Amygdala (tissue), 56 donors: ENCODE results near the gene ZBTB20.
A peak's percentile ranks its signal among the peaks of the same experiment; 100 is the strongest.
"Not testable (repeated sequence)": the region's sequence is repeated elsewhere in the genome, so short reads cannot be mapped to it uniquely, and the experiment has no call there.

Experiments used
- DNase-seq, 56 donors: peaks; one replicate each; lab custom pipeline; 2025; lab: John Stamatoyannopoulos, UW

ZBTB20 gene

DNA sequence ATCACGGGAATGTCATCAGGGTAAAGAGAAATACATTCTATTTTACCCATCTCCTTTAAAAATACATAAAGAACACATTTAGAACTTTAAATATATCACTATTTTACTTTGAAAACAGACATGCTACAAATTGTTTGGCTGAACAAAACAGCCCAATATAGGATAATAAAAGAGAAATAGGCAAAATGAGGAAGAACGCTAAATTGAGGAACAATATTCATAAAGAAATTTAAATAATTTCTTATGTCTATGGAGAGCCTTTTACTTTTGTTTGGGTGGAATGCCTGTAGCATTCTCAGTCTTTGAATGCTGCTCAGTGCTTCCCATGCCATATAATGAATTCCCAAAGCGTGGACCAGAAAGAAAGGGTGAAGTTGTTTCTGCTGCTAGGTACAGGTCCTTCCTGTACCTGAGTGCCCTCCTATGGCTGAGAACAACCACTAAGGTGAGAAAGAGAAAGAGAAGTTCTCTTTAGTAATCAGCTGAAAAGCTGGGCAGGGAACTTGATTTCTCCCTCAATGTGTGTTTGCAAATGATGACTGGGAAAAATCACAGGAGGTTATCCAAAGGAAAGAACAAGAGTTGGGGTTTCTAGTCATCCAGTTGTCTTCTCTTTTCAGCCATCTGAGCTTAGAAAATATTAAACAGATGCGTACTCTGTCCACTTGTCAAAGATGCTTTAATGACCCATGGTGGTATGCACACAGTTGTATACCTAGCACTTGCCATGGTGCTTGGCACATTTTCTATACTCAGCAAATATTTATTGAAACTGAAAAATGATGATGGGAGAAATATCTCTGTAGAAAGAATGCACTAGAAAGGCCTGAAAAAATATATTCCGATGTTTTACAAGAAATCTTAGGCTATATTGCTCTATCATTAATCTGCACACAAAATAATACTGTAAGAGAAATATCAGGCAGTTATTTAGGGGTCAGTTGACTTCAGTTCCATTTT lies 448.7 kb downstream of the ZBTB20 start:
- no peak for DNase-seq

- DNase-seq, result no peak
These were observed 449.7 kb downstream of the ZBTB20 start for GRCh38 chr3:114697401-114697800.

- DNase-seq, result no peak
These were observed 452.8 kb downstream of the ZBTB20 start for GRCh38 chr3:114694251-114694650.

GRCh38 chr3:114691871-114692270 lies 455.2 kb downstream of the ZBTB20 start:
- no peak for DNase-seq

DNA sequence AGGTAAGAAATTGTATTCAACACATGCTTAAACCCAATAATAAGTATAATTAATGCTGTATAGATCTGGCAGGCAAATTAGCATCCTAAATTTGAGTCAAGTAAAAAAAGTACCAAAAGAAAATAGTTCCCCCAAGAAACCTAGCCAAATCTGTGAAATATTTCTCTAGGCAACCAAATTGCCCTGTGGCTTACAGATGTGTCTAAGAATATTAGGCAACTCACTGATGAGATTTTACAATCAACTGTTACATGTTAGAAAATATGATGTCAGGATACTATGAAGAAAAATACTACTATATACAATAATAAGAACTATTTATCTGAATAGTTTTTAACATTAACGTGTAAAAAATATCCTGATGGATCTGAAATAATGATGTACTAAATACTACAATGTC lies 456.2 kb downstream of the ZBTB20 start:
- DNase-seq, result no peak

DNA sequence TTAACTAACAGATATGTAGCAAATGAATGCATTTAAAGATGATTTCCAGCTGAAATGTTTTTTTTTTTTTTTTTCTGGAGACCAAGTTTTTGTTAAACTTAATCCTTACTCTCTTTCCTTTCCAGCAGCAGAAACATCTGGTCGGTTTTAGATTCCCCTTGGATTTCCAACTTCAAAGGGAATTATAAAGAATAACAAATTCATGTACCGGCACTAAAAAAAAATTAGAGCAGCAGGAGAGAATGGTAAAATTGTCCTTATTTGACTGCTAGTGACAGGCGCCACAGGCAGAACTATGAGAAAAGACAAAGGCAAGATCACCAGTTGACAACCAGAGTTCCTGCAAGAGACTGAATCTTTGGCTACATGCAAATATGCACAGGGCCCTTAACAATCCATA lies 459.9 kb downstream of the ZBTB20 start:
- DNase-seq, result no peak

GRCh38 chr3:114686621-114687020 lies 460.5 kb downstream of the ZBTB20 start:
- no peak for DNase-seq

DNA sequence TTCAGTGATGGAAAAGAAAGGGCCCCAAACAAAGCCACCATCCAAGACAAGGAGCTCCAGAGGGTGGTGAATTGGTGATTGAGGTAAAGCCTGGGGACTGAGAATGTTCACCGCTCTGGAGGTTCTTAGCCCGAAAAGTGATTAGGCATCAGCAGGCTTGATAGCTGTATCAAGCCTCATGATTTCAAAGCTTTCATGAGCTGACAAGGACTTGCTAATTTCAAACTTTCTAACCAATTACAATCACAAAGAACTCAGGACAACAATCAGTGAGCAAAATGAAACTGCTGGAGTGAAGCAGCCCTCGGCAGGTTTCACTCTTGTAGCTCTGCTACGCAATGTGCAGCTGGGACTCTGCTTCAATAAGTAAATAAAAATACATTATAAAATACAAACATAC lies 461.9 kb downstream of the ZBTB20 start:
- DNase-seq, result peak in 1 of 56 donors; percentile 1

DNA sequence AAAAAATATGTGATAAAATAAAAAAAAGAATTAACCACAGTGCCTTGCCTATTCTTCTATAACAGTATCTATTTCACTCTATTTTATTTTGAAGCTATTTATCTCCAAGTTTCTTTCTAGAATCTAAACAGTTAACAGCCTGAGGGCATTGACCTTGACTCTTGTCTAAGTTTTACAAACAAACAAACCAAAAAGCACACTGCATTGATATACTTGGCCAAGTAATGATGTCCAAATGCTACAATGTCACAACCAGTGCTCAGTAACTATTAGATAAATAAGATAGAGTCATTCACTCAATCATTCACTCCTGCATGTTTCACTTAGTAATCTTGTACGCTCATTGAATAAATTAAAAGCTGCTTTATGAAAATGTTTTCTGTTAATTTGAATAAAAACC lies 466.8 kb downstream of the ZBTB20 start:
- no peak for DNase-seq

DNA sequence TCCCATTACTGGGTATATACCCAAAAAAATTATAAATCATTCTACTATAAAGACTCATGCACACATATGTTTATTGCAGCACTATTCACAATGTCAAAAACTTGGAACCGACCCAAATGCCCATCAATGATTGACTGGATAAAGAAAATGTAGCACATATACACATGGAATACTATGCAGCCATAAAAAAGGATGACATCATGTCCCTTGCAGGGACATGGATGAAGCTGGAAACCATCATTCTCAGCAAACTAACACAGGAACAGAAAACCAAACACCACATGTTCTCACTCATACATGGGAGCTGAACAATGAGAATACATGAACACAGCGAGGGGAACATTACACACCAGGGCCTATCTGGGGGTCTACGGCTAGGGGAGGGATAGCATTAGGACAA lies 467.3 kb downstream of the ZBTB20 start:
- not testable (repeated sequence) for DNase-seq

DNA sequence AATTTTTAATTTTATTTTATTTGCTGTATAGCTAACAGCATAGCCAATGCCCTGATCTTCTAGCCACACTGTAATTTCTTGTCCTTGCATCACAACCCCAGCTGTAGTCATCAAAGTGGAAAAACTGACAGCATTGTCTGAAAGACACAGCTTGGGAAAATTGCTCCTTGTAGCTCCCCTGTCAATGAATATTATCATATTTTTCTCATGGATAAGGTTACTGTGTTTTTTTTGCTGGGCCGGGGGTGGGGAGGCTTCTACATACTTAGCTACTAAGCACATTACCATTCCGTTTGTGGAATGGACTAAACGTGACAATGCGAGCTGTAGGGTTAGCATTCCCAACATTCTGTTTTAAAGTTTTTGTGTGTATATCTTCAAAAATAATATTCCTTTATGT lies 472.0 kb downstream of the ZBTB20 start:
- DNase-seq, result no peak

GRCh38 chr3:114674036-114674435 lies 473.1 kb downstream of the ZBTB20 start:
- DNase-seq, result no peak

GRCh38 chr3:114673481-114673880 lies 473.6 kb downstream of the ZBTB20 start:
- DNase-seq, result no peak

GRCh38 chr3:114672692-114673447 lies 474.2 kb downstream of the ZBTB20 start:
- no peak for DNase-seq

GRCh38 chr3:114671741-114672510 lies 475.2 kb downstream of the ZBTB20 start:
- no peak for DNase-seq

DNA sequence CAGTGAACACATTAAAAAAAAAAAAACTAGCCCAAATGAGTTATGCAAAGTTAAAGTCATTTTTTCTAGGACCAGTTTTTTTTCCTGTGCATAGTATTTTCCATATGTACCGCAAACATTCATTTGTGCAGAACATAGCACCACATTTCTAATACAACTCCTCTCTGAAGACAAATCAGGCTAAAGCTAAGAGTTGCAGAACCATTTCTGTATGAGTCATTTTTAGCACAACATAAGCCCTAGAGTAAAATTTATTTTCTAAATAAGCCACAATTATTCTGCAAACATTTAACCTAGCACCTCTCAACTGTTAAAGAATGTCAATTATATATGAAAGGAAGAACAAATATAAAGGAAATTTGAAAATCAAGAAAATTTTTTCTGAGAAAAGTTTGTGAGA lies 477.5 kb downstream of the ZBTB20 start:
- DNase-seq, result no peak

DNA sequence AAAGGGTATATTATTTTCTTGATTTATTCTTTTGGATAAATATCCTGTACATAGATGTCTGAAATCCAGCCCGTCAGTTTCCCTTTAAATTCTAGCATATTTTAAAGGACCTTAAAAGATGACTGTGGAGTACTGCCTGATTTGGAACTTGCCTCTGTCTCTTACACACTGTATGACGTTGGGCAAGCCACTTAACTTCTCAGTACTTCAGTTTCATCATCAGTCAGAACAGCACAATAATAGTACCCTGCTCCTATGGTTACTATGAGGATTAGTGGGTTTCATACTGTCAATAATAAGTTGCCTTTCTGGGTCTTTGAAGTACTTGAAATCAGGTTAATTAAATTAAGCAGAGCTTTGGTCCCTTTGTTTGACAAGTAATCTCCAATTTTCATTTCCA lies 479.0 kb downstream of the ZBTB20 start:
- no peak for DNase-seq

DNA sequence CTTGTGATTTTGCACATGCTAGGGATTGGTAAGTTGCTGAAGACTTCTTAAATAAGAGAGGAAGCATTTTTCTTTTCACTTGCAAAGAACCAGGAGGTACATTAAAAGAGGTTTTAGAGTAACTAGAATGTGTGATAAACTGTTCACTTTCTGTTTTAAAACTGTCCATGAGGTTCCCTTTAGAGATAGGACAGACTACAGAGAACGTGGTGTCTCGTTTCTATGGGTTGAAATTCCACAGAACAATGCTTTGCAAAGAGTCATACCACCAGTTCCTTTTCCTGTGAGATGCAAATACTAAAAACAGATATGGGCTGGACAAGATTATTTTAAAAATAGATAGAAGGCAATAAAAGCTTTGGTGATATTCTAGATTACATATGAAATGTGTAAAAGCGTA lies 480.5 kb downstream of the ZBTB20 start:
- no peak for DNase-seq

DNA sequence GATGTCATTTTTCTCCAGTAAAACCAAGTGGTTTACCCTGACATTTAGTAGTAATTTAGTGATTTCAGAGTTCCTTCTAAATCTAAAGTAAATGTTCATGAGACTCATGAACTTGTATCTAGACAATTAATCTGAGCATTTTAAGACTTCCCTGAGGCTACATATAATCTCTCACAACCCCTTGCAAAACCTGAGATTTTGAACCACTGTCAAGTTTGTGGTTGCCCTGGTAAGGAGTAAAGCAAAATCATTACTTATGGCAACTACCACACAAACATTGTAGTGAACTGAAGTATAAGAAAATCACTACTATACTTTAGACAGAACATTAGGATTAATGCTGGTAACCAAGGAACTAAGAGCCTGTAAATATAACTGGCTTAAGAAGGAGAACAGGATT lies 483.1 kb downstream of the ZBTB20 start:
- no peak for DNase-seq

GRCh38 chr3:114660808-114661207 lies 486.3 kb downstream of the ZBTB20 start:
- no peak for DNase-seq

GRCh38 chr3:114660124-114660523 lies 487.0 kb downstream of the ZBTB20 start:
- DNase-seq, result peak in 1 of 56 donors; percentile 0
